NCI-H2227 treated with DMSO at 0.1 percent for 48 hours (cell line): ENCODE data around the gene GNA12.
"Not testable (repeated sequence)": the region's sequence is repeated elsewhere in the genome, so short reads cannot be mapped to it uniquely, and the experiment has no call there.

Experiments used
- DNase-seq: peaks from one replicate; lab custom pipeline; 2025; lab: John Stamatoyannopoulos, UW

Gene GNA12

DNA sequence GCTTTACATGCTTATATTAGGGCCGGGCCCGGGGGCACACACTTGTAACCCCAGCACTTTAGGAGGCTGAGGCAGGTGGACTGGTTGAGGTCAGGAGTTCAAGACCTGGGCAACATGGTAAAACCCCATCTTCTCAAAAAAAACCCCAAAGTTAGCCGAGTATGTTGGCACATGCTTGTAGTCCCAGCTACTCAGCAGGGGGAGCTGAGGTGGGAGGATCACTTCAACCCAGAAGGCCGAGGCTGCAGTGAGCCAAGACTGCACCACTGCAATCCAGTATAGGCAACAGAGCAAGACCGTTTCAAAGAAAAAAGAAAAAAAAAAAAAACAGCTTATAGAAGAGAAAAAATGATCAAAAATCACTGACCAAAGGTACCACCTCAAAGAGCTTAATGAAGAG is 93.0 kb downstream of the GNA12 start:
- no peak for DNase-seq

DNA sequence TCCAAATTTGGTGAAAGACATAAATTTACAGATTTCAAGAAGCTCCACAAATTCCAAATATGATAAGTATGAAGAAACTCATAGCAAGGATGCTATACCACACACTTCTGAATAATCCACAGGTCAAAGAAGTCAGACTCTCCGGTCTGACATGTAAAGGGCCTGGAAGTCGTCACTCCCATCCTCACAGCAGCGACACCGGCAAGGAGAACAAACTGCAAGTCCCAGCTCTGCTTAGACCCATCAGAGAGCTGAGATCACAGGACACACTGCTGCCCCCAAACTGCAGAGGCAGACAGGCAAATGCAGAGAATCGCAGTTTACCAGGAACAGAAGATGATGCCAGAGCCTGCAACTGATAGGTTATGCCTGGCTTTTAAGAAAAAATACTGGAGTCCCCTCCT is 94.1 kb downstream of the GNA12 start:
- no peak for DNase-seq

DNA sequence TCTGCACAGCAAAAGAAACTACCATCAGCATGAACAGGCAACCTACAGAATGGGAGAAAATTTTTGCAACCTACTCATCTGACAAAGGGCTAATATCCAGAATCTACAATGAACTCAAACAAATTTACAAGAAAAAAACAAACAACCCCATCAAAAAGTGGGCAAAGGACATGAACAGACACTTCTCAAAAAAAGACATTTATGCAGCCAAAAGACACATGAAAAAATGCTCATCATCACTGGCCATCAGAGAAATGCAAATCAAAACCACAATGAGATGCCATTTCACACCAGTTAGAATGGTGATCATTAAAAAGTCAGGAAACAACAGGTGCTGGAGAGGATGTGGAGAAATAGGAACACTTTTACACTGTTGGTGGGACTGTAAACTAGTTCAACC is 95.4 kb downstream of the GNA12 start:
- not testable (repeated sequence) for DNase-seq

DNA sequence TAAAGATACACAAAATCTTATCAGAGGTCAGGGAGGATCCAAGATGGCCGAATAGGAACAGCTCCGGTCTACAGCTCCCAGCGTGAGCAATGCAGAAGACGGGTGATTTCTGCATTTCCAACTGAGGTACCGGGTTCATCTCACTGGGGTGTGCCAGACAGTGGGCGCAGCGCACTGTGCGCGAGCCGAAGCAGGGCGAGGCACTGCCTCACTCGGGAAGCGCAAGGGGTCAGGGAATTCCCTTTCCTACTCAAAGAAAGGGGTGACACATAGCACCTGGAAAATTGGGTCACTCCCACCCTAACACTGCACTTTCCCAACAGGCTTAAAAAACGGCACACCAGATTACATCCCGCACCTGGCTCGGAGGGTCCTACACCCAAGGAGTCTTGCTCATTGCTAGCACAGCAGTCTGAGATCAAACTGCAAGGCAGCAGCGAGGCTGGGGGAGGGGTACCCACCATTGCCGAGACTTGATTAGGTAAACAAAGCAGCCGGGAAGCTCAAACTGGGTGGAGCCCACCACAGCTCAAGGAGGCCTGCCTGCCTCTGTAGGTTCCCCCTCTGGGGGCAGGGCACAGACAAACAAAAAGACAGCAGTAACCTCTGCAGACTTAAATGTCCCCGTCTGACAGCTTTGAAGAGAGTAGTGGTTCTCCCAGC is 100.5 kb downstream of the GNA12 start:
- not testable (repeated sequence) for DNase-seq

DNA sequence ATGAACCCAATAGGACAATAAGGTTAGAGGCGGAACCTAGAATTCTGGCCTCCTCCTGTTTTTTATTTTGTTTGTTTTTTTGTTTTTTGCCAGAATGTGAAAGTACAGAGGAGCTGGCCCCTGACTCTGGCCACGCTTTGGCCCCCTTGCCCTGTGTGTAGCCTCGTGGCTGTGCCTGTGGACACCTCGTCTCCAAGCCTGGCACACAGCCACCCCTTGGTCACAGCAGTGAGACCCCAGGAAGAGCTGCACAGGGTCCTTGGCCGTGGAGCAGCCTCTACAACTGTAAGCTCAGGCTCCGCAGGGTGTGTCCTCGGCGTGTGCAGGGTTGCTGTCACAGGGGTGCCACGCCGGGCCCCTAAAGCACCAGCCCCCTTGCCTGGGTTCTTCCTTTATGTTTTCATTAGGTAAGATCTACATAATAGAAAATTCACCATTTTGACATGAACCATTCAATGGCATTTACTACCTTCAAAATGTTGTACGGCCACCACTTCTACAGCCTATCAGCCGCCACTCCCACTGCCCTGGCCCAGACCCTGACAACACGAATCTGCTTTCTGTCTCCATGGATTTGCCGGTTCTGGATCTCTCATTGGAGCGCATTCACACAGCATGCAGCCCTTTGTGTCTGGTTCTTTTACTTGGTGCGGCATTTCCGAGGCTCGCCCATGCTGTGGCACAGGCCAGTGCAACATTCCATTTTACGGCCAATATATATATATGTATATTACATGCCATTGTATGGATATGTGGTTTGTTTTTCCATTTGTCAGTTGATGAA is 105.2 kb downstream of the GNA12 start:
- no peak for DNase-seq

DNA sequence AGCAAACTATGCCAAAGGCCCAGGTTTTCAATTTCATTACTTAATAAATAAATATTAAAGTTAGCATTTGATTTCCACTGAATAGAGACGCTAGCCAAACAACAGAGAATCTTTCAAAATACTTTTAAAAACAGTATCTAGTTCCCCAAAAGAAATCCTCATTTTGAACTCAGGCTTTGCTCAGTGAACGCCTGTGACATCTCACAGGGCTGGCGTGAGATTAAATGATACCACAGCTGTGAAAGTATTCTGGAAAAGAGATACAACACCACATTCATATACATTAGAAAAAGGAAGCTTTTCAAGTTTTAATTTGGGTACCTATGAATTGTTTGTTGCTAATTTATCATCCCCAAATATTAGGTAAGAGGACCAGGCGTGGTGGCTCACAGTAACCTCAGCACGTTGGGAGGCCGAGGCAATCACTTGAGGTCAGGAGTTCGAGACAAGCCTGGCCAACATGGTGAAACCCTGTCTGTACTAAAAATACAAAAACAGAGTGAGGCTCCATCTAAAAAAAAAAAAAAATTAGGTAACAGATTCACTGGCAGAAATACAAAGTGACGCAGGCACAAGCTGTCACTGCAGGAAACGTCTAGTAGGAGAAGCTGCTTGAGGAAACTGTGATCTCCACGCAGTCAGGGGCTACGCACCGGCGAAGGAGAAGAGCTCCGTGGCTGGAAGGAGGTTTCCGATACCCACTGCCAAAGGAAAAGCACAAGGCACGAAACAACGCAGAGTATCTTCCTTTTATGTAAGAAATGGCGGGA is 106.2 kb downstream of the GNA12 start:
- no peak for DNase-seq

DNA sequence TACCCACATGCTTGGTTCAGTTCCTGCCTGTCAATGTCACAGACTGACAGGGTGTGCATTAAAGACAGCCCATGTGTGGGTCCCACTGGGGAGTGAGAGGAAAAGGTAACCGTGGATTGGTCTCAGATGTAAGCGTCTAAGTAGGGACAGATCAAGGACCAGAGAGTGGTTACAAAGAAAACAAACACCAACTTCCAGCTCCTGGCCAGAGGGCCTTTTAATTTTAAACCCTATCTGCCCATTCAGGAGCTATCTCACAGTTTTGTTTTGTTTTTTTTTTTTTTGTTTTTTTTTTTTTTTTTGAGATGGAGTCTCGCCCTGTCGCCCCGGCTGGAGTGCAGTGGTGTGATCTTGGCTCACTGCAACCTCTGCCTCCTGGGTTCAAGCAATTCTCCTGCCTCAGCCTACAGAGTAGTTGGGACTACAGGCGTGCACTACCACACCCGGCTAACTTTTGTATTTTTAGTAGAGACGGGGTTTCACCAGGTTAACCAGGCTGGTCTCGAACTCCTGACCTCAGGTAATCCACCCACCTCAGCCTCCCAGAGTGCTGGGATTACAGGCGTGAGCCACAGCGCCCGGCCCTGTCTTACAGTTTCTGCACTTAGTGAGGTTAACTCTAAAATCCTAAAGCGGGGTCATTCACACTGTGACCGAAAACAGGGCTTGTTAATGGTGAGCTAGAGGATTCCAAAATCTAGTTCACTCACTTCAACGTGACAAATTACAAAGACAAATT is 106.9 kb downstream of the GNA12 start:
- DNase-seq, result not testable (repeated sequence)

DNA sequence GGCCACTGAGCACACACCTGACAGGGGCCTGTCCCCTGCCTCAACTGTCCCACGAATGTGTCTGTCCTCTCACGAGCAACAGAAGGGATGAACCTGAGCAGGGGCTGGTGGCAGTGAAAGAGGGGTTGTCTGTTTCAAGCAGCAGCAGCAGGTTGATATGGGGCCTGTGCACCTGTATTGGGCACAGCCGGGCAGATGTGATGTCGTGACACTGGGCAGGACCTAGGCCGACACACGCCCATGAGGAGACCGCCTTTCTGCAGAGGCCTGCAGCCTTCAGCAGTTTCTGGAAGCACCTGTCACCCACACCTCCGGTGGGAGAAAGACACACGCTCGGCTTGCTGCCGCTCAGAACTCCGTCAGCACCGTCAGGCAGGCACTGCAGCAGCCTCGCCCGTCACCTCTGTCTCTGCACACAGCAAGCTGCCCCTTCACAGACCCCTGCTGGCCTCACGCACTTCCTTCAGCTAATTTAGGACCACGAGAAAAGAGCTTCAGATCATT is 107.6 kb downstream of the GNA12 start:
- DNase-seq, result no peak

DNA sequence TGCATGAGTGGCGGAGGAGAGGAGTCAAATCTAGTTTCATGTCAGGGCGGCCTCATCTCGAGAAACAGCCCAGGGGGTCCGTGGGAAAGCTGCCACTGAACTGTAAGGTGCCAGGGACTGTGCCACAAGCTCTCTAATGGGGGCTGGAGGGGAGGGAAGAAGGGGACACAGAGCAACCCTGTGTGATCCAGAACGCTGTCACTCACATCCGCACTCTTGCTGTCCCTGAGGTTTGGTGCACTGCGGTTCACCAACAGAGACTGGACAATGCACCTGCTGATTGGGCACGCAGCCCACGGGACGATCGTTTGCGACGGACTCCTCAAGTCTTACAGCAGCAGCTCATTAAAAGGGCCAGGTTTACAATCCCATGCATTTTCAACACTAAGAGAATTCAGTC is 108.4 kb downstream of the GNA12 start:
- DNase-seq, result no peak

DNA sequence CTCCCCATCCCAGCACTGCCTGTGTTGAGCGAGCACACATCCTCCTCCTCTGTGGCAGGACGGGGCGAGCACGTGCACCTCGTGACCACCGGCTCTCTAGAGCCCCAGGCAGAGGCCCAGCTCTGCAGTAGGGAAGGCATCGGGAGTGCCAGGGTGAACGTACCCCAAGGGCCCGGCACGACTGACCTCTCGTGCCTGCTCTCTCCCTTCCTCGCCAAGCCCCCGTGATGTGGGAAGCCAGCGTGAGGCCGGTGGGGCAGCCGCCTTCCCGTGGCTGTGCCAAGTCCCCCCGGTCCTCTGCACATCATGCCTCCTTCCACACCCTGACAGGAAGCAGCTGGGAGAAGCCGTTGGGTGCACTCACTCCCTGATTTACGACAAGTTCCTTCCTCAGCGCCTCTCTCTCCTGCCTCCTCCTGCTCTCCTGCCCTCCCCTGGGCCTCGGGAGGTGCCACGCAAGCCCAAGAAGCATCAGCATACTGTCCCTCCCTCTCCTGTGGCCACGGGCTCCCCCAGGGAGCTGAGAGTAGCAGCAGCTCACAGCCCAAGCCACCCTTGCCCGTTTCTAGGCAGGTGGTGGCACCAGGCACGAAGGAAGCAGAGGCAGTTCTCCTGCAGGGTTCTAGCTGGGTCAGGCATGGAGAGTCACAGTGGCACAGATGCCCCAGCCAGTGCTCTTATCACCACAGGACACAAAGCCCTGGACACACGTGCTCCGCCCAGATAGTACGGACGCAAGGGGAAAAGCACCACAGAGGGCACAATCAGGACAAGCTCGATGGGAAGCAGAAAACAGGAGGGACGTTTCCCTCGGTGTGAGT is 109.1 kb downstream of the GNA12 start:
- DNase-seq, result no peak

DNA sequence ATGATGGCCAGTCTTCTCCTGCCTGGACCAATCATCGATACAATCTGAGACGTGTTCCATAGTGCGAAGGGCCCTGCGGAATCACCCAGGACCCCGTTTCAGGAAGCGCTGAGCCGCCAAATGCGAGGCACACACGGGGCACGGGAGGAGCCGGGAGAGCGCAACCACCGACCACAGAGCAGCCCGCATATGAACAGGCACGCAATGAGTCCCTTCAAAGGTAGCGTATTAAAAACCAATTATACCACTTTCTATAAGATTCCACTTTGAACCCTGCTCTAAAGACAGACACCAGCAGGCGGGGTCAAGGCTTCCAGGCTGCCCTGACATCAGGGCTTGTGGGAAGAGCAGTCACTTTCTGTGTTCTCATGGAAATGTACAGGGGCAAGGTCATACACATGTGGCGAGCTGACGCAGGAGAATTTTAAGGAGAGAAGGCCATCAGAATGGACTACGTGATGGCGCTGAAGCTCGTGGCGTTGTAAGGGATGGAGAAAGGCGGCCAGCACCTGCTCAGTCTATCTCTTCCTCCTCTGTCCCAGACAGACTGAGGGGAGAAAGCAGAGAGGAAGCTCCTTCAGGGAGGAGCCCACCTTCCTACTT is 109.9 kb downstream of the GNA12 start:
- no peak for DNase-seq

DNA sequence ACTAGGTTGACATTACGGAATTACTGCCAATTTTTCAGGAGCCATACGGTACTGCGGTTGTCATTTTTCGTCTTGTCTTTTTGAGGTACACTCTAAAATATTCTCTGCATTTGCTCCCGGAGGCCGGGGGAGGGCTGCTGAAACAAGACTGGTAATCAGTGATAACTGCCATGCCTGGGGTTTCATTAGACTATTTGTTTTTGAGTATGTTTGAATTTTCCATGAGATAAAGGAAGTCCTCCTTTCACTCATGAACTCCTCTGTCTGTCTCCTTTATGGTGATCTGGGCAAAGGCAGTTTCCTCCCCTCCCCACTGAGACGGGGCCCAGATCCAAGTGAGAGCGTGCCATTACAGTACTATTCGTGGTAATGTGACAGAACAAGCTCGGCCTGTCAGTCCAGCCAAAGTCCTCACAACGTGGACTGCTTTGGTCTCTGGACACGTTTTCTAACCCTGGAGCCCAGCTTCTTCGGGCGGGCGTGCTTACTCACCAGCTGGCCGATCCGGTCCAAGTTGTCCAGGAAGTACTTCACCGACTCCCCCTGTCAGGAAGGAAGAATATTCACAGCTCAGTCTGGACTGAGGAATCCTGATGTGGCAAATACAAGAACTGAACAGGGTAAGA is 111.0 kb downstream of the GNA12 start:
- DNase-seq, result no peak

DNA sequence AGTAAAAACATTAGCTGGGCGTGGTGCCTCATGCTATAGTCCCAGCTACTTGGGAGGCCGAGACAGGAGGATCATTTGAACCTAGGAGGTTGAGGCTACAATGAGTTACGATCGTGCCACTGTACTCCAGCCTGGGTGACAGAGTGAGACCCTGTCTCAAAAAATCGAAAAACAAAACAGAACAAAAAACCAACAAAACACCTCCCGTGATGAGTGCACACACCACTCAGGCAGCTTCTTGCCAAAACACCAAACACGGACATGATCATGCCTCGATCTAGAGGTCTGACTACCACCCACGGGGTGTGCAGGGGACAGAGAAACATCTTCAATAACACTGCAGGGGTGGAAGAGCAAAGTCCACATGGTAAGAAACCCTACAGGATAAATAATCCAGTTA is 111.7 kb downstream of the GNA12 start:
- no peak for DNase-seq

DNA sequence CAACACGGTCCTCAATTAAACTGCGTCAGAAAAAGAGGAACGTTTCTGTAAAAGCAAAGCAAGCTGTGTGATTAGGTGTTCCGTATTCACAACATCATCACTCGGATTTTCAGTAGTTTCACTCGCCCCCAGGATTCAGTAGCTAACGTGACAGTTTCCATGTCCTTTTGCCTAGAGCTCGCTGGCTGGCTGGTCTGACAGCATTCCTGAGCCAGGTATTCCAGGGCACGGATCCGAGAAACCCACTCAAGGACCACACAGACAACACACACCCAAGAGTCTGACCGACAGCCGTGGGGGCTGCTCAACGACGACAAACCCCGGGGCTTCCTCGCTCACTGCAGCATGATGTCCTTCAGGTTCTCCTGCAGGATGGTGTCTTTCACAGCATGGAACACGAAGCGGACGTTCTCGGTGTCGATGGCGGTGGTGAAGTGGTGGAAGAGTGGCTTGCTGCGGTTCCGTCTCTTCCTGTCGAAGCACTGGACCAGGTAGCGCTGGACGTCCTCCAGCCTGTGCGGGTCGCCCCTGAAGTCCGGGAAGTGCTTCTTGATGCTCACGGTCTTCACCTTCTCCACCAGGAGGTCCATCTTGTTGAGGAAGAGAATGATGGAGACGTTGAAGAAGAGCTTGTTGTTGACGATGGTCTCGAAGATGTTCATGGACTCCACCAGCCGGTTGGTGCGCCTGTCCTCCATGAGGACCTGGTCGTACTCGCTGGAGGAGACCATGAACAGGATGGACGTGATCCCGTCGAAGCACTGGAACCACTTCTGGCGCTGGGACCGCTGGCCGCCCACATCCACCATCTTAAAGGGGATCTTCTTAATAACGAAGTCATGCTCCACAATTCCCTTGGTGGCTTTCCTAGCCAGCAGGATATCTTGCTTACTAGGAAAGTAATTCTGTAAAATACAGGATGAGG is 113.0 kb downstream of the GNA12 start:
- DNase-seq, result no peak

DNA sequence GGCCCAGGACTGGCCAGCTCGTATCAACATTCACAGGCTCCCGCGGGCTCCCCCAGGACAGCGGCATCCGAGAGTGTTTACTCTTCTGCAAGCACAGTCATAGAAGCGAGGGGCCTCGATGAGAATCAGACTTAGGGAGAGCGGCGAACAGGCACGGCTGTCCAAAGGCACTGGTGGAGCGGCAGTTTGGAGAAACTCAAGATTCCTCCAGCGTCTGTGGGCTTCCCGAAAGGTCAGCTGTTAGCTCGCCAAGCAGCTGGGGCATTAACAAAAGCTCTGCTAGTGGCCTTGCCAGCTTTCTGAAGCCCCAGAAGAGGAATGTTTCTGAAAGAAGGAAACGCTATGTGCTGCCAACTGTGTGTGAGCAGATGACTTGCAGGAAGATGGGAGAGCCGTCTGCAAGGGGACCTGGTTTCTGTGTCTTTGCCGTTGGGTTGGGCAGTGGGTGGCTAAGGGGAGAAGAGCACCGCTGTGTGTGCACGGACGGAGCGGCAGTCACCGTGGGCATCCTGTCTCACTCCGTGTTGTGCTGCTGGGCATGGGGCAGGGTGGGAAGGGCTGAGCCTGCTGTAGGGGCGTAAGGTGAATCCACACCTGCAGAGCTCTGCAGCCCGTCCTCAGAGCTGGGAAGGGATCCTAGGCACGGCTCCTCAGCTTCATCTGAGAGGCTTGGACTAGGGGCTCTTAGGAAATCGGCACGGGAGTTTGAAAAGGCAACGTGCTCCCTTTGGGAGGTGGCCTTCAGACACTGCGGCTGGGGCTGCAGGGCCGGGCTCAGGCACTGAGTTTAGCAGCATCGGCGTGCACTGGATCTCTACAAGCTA is 114.0 kb downstream of the GNA12 start:
- no peak for DNase-seq

DNA sequence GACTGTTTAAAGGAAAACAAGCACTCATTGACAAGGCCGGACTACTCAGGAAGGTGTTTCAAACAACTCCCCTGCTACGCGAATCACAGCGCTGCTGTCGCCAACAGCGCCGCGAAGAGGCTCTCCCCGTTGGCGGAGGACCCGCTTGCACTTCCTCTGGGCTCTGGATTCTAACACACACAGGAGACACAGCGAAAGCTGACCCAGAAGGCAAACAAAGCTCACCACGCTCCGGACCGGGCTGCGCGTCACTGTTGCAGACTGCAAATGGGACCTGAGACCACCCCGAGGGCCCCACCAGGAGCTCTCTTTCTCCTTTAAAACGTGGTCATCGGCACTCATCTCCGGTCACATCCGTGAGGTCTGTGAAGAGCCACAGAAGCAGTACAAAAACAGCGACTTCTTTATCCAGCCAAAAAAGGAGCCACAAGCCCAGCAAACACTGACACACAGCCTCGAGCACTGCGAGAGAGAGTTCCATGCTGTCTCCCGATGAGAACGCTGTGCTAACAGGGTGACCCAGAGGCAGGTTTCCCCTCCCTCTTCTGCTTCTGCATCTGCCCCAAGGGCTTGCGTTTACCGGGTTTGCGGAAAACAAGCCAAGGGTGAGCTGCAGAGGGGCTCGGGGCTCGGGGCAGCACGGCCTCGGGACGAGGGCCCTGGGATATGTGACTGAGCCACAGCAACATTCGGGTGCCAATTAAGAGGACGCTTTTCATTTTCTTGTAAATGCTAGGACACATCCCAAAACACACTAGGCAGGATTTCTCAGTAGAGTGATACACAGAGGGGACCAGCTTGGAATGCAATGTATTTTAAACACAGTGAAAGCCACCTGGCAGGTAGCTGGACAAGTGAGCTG is 114.8 kb downstream of the GNA12 start:
- DNase-seq, result no peak

DNA sequence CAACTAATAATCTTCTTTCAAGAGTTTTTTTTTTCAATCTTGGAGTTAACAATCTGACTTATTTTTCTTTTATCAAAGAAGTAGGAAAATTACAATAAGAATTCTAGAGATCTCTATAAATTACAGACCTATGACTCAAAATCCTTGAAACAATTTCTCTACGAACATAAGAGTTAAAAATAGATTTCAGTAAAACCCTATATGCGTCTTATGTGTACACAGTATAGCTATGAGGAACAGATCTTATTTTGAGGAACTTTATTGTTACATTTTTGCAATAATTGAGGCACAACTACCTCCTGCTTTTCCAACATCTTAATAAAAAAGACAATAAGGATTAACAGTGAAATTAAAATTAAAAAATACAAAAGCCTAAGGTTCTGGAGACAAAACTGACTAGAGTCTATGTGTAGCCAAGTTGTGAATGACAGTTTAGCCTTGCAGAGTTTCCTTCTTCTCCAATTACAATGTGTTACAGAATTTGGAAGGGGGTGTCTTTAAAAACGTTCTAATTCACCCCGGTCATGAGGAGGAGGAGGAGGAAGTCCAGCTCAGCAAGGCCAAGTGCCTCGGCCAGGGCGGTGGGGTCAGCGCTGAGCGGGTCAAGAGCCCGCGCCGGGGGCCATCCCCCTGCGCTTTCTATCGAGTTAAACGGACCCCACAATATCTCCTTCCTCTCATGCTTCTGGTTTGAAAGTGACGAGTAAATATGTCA is 115.6 kb downstream of the GNA12 start:
- DNase-seq, result no peak
